ENCODE data around the gene ARID5B.

ARID5B gene

DNA sequence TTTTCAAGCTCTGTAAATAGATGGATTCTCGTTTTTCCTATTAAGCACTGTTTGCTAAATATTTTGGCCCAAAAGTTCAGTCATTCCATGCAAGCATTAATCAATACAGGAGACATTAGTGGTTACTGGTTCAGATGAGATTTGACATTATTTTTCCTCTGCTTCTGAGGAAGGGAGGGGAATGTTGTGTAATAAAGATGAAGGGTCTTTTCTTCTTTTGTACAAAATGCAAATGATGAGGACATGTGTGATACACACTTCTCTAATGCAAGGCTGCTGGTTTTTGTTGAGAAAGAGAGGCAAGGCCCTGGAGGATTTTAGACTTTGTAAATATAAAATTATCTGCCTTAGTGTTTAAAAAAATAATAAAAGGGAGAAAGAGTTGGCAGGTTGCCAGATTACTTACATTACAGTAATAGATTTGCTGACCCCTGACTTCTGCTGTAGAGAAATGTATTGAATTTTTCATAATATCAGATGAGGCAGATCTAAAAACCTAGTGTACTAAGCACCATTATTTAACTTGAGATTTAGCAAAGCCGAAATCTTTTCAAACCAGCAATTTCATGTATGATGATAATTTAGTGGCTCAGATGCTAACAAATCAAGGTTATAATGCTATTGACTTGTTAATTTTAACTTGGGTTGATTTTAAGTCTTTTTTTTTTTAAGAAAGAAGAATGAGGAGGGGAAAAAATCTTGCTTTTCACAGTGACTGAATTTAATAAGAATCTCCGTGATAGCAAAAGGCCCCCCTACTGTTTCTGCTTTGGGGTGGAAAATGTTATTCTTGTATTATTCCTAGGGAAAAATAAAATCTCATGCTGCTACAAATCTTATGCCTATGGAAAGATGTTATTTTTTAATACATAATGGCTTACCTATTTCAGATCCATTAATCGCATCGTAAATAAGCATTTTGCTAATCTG is 180.1 kb downstream of the ARID5B start:
- no peak for DNase-seq

DNA sequence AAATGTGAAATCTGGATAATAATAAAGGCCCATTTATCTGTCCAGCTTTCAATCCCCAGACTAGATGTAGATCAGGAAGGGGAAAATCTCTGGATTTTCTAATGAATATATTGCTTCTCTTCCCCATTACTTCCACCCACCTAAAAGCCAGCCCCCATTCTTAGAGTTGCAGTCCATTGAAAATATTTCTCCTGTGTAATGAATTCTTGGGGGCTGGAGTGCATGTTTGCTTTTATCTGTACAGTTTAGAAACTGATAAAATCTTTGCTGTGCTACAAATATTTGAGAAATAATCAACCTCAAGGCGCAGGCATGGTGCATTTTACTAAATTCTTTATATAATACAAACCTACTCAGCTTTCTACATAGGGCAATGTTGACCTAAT is 180.8 kb downstream of the ARID5B start:
- DNase-seq = no peak

- no peak for DNase-seq
These were observed 181.4 kb downstream of the ARID5B start for GRCh38 chr10:62082729-62083411.

GRCh38 chr10:62083412-62084267 is 182.1 kb downstream of the ARID5B start:
- peak; percentile 85 for DNase-seq

DNA sequence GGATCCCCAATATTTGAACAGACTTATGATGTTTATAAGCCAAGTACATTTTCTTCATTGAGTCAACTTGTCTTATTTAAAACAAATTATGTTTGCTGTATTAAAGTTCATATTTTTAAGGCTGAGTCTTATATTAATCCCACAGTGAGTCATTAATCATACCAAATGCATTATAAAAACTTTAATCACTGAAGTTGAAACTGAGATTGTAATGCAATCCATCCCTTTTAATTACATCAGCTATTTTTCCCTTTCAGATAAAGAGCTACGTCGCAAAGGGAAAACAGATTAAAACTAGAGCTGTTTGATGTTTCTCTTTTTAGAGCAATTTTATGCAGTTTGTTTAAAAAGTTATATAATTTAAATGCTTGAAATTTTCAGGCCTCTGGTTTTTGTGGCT is 183.0 kb downstream of the ARID5B start:
- DNase-seq = no peak

DNA sequence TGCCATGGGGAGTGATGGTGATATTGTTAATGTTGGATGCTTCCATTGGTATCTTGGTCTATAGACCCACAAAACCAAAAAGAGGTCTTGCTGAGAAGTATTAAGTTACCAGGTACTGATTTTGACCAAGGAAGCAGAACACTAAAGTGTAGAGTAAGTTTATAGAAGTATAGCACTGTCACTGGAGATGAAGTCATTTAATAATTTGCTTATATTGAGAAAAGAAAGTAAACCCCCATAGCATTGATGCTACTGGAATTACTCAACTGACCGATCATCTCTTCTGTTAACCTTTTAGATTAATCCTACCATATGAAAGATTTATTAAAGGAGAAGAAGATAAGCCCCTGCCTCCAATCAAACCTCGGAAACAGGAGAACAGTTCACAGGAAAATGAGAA is 183.9 kb downstream of the ARID5B start:
- DNase-seq = no peak

DNA sequence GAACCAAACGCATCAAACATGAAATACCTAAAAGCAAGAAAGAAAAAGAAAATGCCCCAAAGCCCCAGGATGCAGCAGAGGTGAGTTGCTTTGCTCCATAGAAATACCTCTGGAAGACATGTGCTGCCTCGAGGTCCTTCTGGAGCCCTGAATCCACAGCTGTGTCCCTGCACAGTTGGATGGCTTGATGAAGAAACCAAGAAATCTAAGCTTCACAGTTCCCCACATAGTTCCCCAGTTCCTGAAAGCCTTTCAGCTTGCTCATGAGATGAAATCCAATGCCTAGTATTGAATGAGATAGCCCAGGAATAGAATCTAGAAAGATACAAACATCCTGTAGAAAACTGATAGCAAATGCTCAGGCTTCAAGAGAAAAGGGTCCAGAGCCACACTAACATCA is 184.3 kb downstream of the ARID5B start:
- DNase-seq = no peak

- DNase-seq = no peak
These were observed 185.8 kb downstream of the ARID5B start for GRCh38 chr10:62087329-62087728.

DNA sequence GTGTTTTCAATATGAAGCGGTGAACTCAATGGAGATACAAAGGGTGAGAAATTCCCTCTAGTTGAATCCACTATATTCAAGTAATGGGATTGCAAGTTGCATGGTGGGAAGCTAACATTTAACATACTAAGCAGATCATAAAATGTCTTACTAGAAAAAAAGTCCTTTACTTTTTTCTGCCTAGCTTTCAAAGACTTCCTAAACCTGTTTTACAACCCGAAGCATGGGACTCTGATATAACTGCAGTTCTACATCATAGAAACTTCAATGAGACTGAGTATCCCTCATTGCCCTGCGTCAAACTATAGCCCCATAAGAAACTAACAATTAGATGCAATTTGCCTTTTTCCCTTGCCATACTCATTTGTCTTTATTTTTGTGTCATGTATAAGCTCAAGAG is 187.3 kb downstream of the ARID5B start:
- no peak for DNase-seq

DNA sequence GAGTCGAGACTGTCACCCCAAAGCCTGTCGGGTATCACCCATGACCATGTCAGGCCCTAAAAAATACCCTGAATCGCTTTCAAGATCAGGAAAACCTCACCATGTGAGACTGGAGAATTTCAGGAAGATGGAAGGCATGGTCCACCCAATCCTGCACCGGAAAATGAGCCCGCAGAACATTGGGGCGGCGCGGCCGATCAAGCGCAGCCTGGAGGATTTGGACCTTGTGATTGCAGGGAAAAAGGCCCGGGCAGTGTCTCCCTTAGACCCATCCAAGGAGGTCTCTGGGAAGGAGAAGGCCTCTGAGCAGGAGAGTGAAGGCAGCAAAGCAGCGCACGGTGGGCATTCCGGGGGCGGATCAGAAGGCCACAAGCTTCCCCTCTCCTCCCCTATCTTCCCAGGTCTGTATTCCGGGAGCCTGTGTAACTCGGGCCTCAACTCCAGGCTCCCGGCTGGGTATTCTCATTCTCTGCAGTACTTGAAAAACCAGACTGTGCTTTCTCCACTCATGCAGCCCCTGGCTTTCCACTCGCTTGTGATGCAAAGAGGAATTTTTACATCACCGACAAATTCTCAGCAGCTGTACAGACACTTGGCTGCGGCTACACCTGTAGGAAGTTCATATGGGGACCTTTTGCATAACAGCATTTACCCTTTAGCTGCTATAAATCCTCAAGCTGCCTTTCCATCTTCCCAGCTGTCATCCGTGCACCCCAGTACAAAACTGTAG is 191.0 kb downstream of the ARID5B start:
- no peak for DNase-seq

- no peak for DNase-seq
These were observed 192.4 kb downstream of the ARID5B start for GRCh38 chr10:62093863-62094291.

GRCh38 chr10:62095181-62096122 is 194.0 kb downstream of the ARID5B start:
- no peak for DNase-seq

DNA sequence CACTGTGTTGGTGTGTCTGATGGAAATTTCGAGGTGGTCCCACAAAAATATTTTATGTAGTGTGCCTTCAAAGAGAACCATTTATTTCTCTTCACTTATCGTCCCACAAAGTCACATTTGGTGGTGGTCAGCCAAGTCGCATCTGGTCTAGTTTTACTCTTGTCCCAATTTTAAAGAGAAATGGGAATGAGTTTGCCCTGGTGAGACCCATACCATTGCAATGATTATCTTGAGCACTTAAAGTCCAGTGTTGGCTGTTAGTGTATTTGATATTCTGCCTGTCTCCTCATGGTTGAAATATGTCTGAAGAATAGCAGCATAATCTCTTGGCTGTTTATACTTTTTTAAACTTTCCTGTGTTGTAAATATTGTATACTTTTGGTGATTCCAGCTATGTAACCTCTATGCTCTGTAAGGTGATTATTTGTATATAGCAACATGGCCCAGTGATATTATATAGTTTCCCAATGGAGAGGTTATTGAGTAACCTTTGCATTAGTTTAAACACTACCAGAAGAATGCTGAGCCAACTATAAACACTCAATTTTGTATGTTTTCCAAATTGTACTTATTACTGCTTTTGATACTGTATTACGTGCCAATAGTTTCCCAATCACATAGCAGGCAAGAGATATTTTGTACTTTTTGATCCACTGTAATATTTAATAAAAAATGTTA is 194.9 kb downstream of the ARID5B start:
- no peak for DNase-seq

DNA sequence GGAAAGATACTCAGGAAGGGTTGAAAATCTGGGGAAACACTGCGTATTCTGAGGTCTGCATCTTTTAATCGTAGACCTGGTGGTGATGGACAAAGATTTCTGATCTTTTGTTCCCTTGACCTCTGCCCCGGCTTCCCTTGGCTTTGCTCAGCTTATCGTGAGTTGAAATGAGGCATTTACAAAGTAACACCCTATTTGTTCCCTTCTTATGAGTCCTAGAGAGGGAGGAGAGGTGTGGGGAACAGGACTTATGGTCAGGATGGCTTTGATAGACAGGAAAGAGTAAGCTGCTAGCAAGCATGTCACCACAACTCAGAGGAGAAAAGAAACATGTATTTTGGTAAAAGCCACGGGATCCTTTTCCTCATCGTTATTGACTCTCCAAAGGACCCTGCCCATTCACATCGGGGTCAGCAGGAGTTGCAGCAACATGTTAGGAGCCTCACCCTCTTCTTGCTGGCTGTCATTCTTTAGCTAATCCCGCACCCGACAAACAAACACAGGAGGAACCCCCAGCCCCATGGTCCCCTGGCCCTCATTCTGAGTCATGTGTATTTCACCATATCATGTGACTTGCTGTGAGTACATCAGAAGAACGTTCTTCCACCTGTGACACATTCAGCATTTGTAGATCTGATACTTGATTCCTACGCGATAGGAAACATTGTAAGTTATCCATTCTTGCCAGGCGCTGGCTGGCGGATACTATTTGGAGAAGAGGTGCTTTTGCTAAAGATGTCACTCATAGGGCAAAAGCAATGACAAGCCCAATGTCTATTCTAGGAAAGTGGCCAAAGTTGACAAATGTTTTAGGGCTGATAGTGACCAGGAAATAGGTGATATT is 197.0 kb downstream of the ARID5B start:
- no peak for DNase-seq

DNA sequence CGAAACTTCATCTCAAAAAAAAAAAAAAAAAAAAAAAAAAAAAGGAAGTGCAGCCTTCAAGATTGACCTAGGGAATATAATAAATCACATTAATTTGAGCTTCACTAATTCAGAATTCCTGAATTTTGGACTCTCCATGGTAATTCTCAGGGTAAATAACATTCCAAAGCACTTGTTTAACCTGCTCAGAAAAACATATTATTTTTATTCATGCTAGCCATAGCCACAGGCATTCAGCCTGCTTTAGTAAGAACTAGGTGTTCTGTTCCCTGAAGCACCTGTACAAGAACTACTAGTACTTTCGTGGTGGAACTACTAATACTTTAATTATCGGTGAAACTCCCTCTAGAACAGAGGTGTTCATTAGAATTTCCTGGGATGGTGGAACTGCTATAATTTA is 197.8 kb downstream of the ARID5B start:
- DNase-seq = no peak

GRCh38 chr10:62103857-62104256 is 202.4 kb downstream of the ARID5B start:
- no peak for DNase-seq

- DNase-seq = no peak
These were observed 205.5 kb downstream of the ARID5B start for GRCh38 chr10:62106929-62107519.

DNA sequence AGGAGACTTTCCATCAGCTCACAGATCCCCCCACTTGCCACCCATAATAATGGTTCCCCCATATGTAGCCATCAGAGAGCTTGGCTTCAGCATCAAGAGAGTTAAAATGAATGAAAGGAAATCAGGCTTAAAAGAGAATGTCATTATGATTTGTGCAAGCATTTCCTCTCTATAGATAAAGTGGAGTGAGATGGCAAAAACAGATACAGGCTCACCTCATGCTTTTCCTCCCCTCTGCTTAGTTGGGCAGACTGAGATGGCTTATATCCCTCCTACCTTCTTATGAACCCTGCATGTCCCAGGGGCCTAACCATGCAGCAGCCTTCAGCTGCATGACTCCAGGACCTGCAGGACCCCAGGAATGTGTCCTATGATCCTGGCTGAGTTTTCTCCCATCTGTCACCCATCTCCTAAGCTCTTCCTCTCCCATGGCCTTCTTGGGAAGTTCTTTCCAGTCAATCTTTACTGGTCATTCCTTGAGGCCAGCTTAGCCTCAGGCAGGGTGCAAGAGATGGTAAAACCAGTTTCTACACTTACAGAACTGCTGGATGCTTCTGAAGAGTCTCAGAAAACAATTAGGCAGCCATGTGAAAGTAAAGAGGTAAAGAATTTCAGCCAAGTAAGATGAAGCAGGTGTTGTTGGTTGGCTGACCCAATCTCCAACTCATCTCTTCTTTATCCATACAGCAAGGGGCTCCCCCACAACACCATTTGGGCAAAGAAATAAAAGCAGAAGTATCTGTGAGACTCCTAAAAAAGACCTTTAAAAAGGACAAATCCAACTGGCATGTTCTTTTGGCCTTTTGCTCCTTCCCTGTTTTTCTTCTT is 207.5 kb downstream of the ARID5B start:
- no peak for DNase-seq
